Measurements from ENCODE around the gene CACNA2D2. TPM values are rescaled to one million over a fixed set of nuclear protein-coding genes. Genes with fewer than 3 reads are reported as not detected.

The CACNA2D2 gene
- total RNA-seq (2014; rRNA removed; shearing (Covaris generic)), result 0.21 and 0.80 TPM in 2 replicates
- polyA plus RNA-seq (2015; cell fraction: cytosol; rRNA removed), result 1.6 and 2.1 TPM in 2 replicates
- polyA plus RNA-seq (2015; cell fraction: nucleus; rRNA removed), result 0.76 and 2.4 TPM in 2 replicates

DNA sequence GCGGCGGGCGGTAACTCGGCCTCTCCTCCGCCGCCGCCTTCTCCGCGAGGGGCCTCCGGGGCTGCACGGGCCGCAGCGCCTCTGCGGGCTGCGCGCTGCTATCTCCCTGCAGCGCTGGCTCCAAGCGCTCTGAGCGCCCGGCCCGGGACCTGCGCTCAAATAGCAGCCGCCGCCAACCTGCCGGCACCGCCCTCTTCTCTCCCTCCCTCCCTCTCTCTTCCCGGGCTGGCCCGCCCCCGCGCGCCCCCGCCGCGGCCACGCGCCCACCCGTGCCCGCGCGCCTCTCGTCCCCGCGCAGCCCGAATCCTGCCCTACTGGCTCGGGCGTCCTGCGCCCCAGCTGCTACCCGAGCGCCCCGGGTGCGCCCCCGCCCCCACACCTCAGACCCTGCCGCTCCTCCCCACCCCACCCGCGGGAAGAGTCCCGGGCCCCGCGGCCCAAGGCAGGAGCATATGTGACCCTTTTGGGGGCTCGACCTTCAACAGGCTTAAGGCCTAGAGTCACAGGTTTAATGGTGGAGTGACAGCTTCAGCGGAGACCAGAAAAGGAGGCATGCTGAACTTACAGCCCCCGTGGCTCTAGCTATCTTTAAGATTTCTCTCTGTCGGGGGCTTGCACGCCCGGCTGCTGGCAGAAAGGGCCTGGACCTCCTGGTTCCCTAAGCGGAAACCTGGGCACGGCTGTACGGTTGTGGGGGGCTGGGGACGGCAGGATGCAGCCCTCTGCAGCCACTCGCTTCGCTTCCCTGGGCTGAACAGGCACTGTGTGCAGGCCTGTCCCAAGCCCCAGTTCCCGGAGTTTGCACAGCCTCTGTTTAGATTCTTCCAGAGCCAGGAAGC, at the start of gene CACNA2D2:
Gene CACNA2D2, minus strand, starts transcription at position 131 of the 839 bp plus-strand sequence. CDS start 211 bp downstream, outside the sequence.
- in situ Hi-C loops (cut with HindIII; ENCODE audit: low pct_unique_long_range_greater_than_20kb, low sequenced_read_pairs), result no loop called here
- DNase-seq (ENCODE audit: low read depth, low spot score), result peak; percentile 32

DNA sequence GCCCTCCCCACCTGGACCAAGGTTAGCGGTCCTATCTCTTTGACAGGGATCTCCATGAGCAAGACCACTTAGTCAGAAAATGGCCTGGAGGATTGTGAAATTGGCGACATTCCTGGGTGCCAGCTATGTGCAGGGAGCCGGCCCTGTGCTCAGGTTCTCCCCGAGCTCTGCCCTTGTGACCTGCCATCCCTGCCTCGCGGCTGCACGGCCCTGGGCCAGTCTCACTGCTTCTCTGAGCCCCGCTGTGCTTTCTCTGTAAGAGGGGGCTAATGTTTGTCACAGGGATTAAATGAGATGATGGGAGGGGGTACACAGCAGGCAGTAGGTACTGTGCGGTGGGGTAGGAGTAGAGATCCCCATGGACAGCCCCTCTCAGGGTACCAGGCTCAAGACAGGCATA, 49.2 kb upstream of the CACNA2D2 start:
- no peak for DNase-seq (ENCODE audit: low read depth, low spot score)
- in situ Hi-C loops (cut with HindIII; ENCODE audit: low pct_unique_long_range_greater_than_20kb, low sequenced_read_pairs), result no loop called here

DNA sequence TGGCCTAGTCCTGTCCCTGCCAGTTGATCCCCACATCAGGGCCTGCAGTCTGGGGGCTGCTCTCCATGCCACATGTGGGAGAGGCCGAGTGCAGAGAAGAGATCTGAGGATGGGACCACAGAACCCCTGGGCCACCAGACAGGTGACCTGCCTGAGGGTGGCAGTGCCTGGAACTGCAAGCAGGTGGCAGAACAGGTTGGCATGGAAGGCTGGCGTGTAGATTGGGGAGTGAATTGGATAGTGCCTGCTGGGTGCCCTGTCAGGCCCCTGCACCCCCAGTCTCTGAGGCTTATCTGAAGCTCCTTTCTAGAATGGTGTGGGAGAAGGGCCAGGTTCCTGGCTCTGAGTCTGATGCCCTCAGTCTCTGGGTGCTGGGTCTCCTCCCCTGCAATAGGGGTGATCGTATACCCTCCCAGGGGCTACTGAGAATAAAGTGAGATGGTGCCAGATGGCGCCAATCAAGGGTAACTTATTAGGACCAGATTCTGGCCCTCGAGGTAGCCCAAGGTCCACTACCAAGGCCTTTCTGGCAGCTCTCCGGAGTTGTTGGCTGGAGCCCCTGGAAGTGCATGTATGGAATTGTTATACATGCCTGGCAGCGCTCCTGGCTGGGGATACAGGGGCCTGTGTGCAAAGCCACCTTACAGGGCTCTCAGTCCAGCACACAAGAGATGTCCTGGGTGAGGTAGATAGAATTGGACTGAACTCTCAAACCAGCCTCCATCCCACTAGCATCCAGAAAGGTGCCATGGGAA, 48.4 kb upstream of the CACNA2D2 start:
- in situ Hi-C loops (cut with HindIII; ENCODE audit: low pct_unique_long_range_greater_than_20kb, low sequenced_read_pairs), result no loop called here
- DNase-seq (ENCODE audit: low read depth, low spot score), result no peak

DNA sequence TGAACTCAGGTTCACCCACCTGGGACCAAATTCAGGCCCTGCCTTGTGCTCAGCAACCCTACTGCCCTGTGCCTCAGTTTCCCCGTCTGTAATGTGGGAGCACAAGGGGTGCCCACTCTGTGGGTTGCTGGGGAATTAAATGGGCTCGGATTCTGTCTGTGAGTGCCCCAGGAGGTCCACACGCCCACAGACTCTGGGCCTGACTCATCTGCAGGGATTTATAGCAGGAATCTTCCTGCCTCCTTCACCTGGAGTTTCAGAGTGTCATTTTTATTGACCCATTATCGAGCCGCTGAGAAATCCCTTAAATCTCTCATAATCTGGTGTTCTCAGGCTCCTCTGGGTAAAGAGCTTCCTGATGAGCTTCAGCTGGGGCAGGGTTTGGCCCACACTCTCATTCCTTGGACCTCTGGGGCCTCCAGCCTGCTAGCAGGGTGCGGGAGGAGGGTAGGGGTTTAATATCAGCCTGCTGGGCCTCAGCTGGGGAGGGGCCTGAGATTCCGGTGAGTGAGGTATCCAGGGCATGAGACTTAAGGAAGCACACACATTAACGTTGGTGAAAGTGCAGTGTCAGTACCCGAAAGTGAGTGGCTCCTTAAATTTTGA, 47.7 kb upstream of the CACNA2D2 start:
- in situ Hi-C loops (cut with HindIII; ENCODE audit: low pct_unique_long_range_greater_than_20kb, low sequenced_read_pairs), result no loop called here
- no peak for DNase-seq (ENCODE audit: low read depth, low spot score)

DNA sequence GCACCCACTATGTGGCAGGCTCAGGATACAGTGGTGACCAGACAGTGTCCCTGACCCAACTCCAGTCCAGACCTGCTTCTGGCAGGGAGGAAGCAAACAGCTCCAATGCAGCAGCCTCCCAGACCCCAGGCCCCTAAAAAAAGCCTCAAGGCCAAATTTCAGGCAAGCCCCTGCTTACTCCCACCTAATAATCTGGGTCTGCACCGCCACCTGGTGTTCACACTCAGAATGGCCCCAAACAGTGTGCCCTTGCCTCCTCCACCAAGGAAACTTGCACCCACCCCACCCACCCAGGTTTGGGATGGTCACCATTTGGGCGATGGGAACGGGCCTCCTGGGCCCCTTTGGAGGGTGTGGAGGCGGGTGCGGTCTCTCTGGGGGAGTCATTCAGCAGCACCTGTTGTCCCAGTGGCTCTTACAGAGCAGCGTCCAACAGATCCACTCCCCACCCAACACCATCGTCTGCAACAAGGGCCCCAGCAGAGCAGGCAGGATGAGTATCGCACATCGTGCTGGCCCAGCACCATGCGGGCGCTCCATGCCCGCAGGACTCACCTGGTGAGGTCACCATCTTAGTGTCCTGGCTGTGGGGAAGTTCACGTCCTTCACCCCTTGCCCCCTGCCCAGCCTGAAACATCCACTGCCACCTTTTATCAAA, 46.8 kb upstream of the CACNA2D2 start:
- in situ Hi-C loops (cut with HindIII; ENCODE audit: low pct_unique_long_range_greater_than_20kb, low sequenced_read_pairs), result no loop called here
- DNase-seq (ENCODE audit: low read depth, low spot score), result peak; percentile 66

DNA sequence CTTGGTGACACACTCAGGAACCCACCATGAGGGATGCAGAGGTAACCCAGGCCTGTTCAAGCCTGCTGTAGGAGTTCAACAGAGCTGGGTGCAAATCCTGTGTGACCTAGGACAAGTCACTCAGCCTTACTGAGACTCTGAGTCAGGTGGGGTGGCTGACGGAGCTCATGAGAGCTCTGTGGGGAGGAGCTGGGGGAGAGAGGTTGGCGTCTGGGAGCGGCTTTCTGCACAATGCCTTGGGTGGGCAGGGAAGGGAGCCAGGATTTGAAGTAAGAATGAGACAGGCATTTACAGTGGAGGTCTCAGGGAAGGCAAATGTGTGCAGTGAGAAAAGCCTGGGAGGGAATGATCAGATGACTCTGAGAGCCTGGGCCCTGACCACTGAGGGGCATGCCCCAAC, 45.8 kb upstream of the CACNA2D2 start:
- in situ Hi-C loops (cut with HindIII; ENCODE audit: low pct_unique_long_range_greater_than_20kb, low sequenced_read_pairs), result no loop called here
- no peak for DNase-seq (ENCODE audit: low read depth, low spot score)

DNA sequence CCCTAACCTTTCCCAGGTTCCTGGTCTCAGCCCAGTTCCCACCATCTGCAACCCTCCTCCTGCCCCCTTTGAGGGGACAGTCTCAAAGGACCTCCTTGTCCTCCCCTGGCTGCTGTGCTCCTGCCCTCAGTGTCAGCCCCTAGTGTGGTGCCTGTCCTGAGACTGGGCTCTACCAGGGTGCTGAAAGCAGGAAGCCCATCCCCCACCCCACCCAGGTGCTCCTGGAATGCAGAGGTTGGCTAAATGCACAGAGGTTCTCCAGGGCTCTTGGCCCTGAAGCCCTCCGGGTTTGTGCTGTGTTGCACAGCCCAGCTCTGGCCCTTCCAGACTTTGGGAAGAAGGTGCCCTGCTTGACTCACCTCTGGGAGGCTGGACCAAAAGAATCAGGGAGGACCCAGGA, 42.3 kb upstream of the CACNA2D2 start:
- DNase-seq (ENCODE audit: low read depth, low spot score), result no peak
- in situ Hi-C loops (cut with HindIII; ENCODE audit: low pct_unique_long_range_greater_than_20kb, low sequenced_read_pairs), result no loop called here

DNA sequence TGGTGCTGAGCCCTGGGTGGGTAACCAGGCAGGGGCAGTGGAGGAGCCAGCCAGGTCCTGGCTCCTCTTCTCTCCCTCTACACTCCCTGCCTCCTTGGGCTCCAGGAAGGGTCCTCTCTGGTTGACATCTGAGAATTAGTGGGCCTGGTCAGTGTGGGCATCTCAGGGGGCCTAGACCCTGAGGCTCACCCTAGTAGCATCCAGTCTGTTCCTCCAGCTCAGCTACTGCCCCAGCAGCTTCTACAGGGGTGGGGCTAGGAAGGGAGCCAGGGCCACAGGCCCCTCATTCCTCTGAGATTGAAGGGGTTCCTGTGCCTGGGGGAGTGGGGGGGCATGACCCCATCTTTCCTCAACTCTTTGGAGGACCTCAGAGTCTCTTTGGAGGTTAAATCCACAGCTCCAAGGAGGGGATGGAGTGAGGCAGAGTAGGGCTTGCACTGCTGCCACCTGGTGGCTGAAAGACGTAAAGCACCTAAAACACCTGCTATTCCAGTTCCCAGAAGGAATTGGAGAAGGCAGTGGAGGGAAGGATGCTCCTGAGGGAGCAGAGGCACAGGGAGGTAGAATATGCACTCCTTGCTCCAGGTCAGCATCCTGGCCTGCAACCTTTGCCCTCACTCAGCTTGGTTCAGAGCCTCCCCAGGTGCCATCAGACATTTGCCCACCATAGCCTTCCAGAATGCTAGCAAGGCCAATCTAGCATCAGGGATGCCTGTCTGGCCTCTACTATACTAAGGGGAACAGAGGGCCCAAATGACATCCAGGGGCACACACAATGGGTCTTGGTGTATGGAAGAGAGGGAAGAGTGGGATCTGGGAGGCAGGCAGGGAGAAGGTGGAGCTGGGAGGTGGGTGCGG, 39.0 kb upstream of the CACNA2D2 start:
- peak; percentile 75 for DNase-seq (ENCODE audit: low read depth, low spot score)
- in situ Hi-C loops (cut with HindIII; ENCODE audit: low pct_unique_long_range_greater_than_20kb, low sequenced_read_pairs), result no loop called here

DNA sequence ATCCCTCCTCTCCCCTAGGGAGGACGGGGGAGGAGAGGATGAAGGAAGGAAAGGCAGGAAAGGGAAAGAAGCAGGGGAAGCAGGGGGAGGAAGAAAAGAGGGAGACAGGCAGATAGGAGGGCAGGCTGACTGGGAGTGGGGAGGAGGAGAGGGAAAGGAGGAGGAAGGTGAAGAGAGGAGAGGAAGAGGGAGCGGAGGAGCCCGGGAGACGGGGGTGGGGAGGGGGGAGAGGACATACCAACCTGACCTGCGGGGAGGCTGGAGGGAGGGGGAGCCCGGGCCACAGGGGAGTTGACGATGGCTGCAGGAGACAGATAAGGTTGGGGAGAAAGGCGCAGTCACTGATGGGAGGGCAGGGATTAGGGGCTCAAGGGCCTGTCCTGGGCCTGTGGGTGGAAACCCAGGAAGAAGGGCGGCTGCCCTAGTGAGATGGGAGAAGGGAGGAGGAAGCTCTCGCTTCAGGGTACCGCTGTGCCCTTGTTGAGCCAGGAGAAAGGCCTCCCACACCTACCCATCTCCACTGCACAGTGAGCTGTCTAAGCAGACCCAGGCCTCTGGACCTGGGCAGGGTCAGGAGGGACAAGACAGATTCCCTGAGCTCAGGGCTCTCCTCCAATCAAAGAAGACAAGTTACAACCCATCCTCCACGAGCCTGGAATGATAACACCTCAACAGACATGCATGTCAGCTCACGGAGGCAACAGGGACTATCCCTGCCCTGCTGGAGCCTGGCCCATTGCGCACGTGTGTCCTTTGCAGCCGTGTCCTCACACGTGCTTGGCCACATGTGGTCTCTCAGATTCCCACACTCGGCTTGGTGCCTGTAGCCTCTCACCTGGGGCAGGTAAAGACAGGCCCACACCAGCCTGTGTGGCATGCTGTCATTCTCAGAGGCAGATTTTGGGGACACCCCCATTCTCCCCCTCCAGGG, 36.2 kb upstream of the CACNA2D2 start:
- no peak for DNase-seq (ENCODE audit: low read depth, low spot score)
- in situ Hi-C loops (cut with HindIII; ENCODE audit: low pct_unique_long_range_greater_than_20kb, low sequenced_read_pairs), result no loop called here

DNA sequence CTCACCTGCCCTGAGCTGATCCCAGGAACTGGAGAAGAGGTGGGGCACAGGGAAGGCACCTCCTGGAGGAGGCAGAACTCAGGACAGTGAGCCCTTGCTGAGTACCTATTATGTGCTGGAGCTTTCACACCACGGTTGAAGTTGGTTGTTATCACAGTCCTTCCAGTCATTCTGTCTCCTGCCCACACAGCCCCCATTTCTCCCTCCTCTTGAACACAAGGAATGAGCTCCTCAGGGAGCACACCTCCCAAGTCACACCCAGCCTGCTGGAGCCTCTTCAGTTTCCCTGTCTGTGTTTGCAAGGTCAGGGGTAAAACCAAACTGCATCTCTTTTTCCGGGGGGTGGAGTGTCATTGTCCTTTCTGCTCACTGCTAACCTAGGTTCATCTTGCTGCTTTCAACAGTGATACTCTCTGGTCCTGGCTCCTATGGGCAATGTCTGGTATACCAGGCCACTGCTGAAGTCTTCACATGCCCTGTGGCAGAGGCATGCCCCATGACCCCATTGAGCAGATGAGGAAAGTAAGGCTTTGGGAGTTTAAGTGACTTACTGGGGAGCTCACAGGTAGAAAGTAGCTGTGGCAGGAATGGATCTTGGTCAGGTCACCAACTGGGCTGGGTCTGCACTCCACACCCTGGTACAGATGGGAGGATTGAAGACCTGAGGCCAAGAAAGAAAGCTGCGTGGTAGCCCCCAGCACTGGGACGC, 34.1 kb upstream of the CACNA2D2 start:
- in situ Hi-C loops (cut with HindIII; ENCODE audit: low pct_unique_long_range_greater_than_20kb, low sequenced_read_pairs), result no loop called here
- DNase-seq (ENCODE audit: low read depth, low spot score), result no peak

DNA sequence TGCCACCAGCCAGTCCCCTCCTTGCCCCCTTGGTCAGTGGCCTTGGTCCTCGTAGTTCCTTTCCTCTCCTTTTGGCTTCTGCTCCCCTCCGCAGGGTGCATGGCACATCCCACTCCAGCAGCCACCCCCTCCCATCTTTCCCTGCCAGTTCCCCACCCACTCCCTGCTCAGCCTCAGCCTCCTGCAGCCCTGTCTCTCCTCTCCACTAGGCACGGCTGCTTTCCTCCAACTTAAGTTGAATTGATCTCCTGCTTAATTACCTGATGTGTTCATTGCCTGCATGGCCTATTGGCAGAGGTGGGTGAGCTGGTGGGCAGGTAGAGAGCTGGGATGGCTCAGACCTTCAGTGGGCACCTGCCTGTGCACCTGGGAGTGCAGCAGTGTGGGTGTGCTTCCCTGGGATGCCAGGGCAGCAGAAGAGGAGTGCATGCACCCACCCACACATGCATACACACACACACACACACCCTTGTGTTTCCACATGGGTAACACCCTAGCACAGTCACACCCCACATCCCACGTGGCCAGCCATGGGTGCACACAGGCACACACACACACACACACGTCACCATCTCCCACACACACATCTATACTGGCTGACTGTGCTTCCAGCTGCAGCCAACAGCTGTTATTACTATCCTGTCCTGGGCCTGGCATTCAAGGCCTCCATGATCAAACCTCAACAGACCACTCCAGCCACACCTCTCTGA, 33.2 kb upstream of the CACNA2D2 start:
- in situ Hi-C loops (cut with HindIII; ENCODE audit: low pct_unique_long_range_greater_than_20kb, low sequenced_read_pairs), result no loop called here
- no peak for DNase-seq (ENCODE audit: low read depth, low spot score)

DNA sequence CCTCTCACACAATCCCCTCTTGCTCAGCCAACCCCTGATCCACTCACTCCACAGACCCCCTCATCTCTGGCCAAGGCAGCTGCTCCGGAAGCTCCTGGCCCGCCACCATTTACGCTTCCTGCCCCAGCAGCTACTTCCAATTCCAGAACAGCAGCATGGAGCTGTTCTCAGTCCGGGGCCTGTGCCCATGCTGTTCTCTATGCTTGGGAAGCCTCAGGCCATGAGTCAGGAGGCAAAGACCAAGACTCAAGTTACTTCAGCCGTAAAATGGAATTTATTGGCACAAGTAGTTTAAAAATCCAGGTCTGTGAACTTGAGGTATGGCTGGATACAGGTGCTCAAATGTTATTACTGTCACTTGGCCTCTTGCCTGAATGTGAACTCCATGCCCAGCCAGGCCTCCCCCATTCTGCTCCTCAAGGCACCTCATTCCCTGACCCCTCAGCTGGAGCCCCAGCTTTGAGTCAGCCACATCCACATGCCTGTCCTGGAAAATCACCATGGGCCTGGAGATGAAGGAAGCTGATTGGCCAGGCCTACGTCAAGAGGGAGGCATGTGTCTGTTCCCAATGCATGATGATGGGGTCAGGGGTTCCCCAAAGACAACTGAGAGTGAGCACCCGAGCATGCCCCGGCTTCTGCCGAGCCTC, 31.4 kb upstream of the CACNA2D2 start:
- in situ Hi-C loops (cut with HindIII; ENCODE audit: low pct_unique_long_range_greater_than_20kb, low sequenced_read_pairs), result no loop called here
- no peak for DNase-seq (ENCODE audit: low read depth, low spot score)

DNA sequence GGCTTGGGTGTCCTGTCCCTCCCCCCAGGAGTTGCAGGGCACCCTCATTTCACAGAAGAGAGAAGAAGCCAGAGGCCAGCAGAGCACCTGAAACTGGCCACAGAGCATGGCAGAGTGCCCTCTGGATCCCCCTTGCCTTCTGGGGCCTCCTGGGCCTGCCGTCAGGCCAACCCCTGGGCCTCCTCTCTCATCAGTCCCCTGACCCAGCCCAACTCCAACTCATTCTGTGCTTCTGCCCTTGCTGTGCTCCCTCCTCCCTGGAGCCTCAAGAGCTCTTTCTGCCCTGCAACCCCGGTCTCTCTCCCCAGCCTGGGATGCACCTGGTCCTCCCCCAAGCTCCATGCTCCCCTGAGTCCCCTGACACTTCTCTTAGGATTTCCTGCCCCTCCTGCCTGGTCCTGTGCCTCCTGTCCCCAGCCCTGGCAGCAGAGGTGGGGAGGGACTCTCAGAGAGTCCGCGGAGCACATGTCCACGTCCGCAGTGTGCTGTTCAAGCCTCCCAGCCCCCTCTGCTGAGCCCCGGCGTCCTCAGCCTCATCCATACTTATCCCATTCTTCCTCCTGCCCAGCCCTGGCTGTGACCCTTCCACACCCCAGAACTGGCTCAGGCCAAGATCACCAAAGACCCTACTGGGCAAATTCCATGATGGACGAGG, 30.5 kb upstream of the CACNA2D2 start:
- in situ Hi-C loops (cut with HindIII; ENCODE audit: low pct_unique_long_range_greater_than_20kb, low sequenced_read_pairs), result no loop called here
- no peak for DNase-seq (ENCODE audit: low read depth, low spot score)

DNA sequence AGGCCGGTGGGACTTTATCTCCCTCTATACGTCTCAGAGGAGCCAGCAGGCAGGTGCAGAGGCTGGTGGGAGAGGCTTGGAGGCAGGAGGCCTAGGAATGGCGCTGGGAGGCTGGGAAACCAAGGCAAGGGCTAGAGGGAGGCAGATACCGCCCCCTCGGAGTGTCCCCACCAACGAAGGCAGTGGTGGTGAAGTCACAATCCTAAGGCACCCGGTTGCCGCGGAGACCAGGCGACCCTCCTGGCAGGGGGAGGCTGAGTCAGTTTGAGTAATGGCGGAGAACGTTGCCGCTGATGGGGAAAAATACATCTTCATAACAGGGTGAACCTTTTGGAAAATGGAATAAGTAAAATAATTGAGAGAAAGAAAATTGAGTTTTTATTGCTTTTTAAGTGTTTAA, 29.9 kb upstream of the CACNA2D2 start:
- in situ Hi-C loops (cut with HindIII; ENCODE audit: low pct_unique_long_range_greater_than_20kb, low sequenced_read_pairs), result no loop called here
- DNase-seq (ENCODE audit: low read depth, low spot score), result no peak
